Midbrain (tissue), 1 donor: ENCODE measurements around the gene SMIM23.
"Not testable (repeated sequence)": the region's sequence is repeated elsewhere in the genome, so short reads cannot be mapped to it uniquely, and the experiment has no call there.

Source experiments
- DNase-seq: peaks from one replicate; lab custom pipeline; 2025; lab: John Stamatoyannopoulos, UW

Gene SMIM23

DNA sequence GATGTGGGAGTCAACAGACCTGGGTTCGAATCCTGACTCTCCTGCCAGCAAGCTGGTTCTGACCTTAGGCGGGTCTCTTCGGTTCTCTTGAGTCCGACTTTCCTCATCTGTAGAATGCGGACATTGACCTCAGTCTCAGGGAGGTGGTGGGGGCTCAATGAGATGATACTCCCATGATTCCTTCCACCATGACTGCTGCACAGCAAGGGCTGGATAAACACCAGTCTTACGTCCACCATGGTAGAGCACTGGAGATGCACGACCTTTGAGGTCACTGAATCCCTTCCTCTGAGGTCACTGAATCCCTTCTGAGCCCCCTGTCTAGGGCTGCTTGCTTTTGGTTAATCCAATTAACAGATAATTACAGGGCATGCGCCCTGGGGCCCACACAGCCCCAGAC is 12.5 kb upstream of the SMIM23 start:
- no peak for DNase-seq

DNA sequence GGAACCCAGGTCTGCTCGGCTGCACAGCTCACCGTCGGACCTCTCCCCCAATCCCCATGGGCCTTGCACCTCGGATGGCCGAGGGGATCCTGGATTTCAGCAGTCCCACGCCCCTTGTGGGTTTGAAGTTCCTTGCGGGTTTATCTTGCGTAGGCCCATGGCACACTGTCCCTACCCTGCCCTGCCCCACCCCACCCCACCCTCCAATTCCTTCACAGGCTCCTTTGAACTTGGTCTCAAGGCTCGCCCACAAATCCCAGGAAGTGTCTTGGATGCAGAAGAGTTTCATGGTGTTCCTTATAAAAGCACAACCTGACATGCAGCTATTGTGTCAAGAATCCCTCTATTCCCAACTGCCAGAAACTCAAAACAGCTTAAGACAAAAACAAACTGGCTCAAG is 11.2 kb upstream of the SMIM23 start:
- DNase-seq: no peak

DNA sequence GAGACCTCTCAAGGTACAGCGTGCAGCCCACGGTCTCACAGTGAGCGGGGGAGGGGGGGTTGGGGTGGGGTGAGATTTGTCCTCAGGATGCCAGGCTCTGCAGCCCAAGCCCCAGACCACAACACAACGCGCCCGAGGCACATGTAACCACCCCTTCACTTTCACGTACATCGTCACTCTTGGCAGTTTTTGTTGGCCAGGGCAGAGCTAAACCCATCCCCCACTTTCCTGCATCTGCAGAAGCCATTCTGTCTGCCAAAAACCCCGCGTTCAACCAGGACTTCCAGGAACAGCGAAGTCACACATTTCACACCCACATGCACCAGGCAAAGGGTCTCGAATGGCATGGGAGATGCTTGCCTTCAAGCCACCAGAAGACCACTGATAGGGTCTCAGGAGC is 9.4 kb upstream of the SMIM23 start:
- DNase-seq: no peak

DNA sequence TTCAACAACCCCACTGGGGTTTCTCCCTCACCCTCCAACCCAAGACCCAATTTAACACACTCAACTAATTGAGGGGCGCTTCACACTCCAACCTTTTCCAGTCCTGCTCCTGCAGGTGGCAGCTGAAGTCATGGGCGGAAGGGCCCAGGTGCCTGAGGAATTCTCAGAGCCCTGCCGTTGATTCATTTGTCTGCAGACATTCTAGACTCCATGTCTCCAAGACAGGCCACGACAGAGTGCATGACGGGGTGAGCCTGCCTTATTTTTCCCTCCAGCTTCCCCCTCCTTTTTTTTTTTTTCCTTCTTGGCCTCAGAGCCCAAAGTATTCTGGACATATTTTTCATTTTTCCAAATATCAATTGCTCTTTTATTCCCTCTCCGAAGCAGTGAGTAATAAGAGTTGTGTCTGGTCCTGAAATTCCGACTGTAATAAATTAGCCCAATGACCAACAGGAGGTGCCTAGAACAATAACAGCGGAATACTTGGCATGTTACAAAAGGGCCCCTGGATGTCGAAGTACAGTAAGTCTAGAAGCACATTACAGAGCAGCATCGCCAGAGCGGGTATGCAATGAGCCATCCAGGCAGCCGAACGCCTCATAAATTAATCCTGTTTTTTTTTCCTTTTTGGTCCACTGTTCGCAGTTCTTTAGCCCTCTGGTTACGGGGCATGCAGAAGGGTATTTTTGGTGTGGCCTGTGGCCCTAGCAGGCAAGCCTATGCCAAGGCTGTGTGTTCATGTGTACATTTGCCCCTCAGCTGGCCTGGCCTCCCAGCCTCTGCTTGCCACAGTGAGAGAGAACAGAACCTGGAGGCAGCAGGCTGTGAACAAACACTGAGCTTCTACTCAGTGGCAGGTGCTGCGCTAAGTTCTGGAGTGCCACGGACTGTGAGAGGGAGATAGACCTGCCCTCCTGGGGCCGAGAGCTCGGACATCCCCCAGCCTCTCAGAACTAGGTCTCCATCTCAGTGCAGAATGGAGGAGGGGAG is 8.6 kb upstream of the SMIM23 start:
- DNase-seq: no peak

DNA sequence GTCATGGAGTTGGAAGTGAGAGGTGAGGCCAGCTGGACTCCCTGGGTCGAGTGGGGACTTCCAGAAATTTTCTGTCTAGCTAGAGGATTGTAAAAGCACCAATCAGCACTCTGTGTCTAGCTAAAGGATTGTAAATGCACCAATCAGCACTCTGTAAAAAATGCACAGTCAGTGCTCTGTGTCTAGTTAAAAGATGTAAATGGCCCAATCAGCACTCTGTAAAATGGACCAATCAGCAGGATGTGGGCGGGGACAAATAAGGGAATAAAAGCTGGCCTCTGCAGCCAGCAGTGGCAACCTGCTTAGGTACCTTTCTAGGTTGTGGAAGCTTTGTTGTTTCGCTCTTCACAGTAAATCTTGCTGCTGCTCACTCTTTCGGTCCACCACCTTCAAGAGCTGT is 3.9 kb upstream of the SMIM23 start:
- DNase-seq: not testable (repeated sequence)

DNA sequence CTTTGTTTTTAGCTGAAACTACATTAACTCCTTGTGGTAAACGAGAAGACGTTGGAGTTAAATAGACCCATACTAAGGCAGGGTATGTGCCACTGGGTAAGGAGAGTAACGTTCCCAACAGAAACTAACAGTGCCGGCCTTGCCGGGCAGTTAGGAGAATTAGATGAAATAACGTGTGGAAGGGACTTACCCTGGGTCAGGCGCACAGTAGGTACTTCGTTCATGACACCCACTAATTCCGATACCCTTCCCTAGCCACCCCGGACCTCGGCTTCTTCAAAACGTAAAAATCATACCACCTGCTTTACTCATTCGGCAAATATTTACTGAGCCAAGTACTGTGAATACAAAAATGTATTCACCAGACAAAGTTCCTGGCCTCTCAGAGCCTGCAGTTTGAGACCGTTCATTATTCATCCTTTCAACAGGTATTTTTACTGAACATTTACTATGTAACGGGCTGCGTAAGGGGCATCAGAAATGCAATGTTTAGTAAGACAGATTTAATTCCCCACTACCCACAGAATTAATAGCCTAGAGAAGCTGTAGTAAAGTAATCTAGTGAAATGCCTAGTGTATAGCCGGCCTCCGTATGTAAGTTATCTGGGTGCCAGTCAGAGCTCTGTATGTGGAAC is 3.2 kb upstream of the SMIM23 start:
- DNase-seq: no peak

DNA sequence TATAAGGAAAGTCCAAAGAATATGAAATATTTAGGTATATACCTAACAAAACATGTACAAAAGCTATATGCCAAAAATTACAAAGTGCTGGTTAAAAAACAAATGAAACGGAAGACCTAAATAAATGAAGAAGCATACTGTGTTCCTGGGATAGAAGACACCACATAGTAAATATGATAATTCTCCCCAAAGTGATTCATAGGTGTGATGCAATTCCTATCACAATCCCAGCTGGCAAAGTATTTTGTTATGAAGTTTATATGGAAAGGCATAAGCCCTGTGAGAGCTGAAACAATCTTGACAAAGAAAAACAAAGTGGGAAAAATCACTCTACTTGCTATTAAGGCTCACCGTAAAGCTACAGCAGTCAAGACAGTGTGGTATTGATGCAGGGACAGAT is 2.6 kb upstream of the SMIM23 start:
- DNase-seq: no peak

DNA sequence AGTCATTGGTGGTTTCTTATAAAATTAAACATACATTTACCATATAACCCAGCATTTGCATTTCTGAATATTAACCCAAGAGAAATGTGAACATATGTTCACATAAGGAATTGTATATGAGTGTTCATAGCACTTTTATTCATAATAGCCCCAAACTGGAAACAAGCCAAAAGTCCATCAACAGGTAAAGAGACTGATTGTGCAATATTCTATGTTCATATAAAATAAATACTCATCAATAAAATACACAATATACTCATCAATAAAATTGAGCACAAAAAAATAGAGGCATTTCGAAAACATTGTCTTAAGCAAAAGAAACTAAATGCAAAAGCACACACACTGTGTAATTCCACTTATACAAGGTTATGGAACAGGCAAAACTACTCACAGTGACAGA is 3.7 kb downstream of the SMIM23 start:
- DNase-seq: no peak

DNA sequence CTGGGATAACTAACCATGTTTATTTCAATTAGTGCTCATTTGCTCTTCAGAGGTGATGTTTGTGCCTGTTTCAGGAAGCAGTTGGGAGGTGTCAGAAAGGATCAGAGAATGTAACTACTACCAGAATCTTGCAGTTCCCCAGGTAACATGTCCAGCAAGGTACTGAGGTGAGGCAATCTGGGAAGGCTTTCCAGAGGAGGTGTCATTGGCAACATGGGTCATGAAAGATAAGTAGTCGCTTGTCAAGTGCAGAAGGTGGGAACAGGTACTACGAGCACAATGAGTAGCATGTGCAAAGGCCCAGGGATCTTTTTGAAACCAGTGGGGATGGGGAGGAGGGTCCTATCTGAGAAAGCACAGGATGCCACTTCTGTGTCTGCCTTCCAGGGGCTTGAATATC is 4.8 kb downstream of the SMIM23 start:
- no peak for DNase-seq

DNA sequence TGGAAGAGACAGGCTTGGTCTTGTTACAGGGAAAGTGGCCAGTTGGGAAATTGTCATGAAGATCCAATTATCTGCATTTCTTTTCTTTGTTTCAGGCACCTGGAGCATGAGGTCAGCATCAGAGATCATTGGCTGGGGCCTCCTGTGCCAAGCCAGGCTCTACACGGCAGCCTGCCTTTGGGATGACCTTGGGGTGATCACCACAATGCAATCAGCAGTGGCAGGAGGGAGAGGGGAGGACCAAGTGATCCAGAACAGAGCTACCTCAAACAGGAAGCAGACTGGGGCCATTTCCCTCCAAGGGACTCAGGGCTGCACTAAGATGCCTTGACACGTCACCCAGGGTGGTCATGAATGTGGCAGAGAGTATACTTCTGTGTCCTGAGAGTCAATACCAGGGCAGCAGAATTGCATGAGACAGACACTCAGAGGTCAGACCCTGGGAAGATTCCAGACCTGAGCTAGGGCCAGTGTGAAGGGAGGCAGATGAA is 8.9 kb downstream of the SMIM23 start:
- no peak for DNase-seq

DNA sequence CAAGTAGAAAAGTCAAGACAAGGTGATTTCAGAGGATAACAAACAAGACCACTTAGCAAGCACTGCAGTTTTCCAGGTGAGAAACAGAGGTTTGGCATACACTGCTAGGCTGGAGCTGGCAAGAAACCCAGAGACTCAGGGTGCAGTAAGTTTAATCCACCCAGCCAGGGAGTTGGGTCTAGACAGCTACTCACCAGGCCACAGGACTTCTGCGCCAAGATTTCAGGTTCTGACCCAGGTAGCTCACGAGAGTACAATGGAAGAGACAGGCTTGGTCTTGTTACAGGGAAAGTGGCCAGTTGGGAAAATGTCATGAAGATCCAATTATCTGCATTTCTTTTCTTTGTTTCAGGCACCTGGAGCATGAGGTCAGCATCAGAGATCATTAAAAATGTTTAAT is 9.8 kb downstream of the SMIM23 start:
- DNase-seq: no peak

DNA sequence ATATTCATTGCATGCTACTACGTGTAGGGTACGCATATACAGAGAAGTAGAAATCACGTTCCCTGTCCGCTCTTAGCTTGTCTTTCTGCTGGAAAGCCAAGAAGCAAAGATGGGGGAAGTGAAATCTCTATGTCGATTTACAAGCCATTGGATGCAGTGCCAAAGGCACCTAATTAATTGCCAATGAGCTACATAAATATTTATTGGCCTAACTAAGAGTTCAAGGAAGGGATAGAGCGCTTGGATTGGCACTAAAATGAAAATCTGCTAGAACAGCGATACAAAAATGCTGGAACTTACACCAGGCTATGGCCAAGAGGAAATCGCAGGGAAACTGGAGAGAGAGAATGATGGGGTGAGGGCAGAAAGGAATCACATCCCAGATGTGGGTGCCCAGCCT is 10.8 kb downstream of the SMIM23 start:
- DNase-seq: no peak

DNA sequence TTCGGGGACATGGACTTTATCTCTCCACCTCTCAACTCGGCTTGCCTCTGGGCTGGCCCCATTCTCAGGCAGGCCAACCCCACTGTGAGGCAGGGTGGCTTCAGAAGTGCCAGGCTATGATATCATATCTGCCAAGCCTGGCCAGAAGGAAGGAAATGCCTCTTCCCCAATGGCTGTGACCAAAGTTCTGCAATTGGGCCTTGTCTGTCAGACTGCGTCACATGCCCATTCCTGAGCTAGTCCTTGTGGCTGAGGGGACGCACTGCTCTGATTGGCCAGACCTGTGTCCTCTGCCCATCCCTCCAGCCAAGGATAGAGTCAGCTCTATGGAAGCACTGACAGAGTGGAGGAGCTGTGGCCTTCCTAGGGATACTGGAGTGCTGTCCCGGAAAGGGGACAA is 11.9 kb downstream of the SMIM23 start:
- DNase-seq: no peak

DNA sequence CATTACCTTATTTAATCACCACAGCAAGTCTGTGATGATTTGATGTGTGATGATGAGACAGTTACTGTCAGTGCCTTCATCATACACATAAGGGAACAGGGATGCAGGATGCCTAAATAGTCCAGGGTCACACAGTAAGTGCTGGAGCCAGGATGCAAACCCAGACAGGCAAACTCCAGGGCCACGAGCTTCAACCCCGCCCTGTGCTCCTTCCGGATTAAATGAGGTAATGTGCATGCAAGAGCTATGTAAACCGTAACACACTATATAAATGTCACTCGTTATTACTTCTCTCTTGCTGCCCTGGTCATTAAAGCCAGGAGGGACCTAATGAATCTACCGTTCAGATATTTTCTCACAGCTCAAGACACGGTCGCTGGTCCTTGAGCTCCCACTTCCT is 12.8 kb downstream of the SMIM23 start:
- DNase-seq: no peak

DNA sequence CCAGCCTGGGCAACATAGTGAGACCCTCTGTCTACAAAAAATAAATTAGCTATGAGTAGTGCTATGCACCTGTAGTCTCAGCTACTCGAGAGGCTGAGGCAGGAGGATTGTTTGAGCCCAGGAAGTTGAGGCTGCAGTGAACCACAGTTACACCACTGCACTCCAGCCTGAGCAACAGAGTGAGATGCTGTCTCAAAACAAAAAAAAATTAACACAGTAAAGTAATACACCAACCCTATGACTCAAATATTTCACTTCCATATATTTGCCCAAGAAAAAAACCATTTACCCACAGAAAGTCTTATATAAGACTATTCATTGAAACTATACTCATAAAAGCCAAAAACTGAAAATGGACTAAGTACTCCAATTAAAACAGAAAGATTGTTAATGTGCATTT is 16.2 kb downstream of the SMIM23 start:
- DNase-seq: no peak

DNA sequence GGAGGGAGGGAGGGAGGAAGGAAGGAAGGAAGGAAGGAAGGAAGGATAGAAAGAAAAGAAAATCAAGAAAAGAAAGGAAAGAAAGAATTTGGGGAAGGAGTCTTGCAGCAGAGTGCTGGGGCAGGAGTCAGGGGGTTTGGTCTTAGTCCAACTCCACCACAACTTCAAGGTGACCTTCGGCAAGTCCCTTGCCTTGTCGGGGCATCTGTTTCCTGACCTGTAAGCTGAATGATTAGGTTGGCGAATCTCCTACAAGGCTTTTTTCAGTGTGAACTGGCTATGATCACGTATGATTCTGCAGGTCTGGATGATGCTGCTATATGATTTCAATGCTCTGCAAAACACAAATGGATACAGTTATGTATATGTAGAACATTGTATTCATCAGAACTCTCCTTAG is 20.1 kb downstream of the SMIM23 start:
- DNase-seq: no peak

DNA sequence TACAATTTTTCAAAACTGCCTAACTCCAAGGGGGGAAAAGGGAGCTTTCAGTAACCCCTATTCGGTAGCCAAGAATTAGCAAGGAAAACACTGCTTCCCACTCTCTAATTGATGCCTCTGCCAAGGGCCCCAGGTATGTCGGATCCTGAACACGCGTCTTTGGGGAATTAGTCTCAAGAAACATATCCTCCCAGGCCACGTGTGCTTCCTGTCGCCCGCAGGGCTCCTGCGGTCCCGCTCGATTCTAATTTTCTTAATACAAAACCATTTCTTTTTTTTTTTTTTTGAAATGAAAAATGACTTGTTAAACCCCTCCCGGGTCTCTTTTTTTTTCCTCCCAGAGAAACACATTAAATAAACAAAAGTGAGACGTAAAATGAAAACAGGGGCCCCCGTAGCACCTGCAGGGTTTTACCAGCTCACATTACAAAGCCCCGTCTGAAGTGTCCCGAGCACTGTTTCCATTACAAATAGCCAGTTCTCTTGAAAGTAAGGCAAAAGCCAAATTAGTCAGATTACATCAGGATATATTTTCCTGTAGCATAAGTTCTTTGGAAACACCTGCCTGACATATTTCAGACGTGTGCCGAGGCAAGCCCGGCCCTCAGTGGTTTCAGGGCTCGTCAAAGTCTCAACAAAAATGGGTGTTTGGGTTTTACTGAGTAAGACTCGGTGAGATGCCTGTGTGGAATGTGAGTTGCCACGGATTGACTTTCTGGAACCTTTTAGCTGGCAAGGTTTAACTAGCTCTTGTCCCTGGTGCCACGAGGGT is 21.5 kb downstream of the SMIM23 start:
- DNase-seq: no peak

DNA sequence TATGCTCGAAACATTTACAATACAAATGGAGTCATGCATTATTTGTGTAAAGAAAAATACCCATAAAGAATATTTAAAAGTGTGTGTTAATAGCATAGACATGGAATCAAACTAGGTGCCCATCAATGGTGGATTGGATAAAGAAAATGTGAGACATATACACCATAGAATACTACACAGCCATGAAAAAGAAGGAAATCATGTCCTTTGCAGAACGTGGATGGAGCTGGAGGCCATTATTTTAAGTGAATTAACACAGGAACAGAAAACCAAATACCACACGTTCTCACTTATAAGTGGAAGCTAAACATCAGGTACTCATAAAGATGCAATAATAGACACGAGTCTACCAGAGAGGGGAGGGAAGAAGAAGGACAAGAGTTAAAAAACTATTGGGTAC is 22.8 kb downstream of the SMIM23 start:
- DNase-seq: no peak

DNA sequence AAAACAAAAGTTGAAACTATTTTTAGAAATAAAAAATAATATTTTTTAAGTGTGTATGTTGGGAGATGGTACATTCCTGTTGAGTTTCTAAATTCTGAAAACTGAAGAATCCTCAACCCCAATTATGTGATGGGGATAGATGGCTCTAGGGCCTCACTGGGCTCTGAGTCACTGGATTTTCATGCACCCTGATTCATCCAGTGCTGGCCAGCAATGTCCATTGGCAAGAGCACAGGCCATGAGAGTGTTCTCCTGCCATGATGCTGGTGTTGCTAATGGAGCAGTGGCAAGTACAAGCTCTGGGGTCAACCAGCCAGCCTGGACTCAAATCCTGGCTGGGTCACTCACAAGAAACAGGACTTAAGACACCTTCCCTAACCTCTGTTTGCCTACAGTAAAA is 23.3 kb downstream of the SMIM23 start:
- no peak for DNase-seq

DNA sequence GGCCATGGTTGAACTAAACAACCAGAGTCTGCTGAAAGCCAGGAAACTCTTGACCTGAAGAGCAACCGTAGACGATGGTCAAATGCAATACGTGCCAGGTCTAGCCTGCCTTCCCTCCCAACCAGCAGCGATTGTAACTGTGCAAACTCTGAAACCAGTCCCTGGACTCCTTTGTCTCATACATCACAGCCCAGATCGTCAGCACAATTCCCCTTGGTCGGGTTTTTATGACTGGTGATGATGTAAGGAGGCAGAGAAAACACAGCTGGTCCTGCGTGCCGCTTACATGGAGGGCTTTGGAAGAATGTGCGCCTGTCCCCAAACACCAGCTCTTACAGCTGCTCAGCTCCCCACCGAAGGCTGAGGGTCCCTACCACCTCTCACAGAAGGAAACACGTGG is 24.6 kb downstream of the SMIM23 start:
- no peak for DNase-seq

DNA sequence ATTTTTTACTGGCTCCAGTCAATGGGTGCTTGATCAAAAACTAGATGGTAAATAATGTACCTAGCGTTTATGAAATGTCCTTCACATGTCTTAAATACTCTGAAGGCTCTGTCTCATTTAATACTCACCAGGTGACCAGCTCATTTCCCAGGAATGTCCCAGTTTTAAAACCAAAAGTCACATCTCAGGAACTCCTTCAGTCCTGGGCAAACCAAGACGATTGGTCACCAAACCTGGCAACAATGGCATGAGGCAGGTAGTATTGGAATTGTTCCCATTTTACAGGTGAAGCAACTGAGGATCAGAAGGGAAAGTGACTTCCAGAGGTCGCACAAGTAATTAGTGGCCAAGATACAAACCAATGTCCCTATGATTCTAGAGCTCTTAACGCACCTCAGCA is 27.7 kb downstream of the SMIM23 start:
- no peak for DNase-seq

DNA sequence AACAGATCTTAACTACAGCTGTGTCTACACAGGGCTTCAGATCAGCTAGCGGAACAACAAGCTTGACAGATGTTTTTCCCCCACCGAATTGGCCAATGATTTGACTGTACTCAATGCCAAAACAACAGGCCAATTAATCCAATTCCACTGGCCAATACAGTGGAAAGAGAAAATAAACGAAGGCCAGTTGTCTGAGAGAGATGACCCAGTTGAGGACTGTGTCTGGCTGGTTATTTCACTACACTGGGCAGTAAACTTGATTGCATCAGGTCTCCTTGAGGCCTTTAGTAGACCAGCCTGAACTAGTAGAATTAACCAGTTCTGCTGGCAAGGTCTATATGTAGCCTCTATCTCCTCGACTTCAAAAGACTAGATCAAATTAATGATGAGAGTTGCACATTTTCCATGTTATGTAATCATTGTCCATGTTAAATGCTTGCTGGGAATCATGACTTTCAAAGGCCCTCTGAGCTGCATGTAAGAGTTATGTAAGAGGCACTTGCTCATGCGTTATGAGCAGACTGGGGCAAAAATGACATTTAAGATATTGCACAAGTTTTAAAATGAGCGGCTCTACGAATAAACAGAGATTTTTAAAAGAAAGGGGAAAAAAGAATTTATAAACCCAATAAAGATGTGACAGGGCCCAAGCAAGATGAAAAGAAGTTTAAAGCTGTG is 28.3 kb downstream of the SMIM23 start:
- DNase-seq: no peak
